Gastrocnemius medialis (tissue), 4 donors: ENCODE data around the gene HOXB1. TPM values are rescaled to one million over a fixed set of nuclear protein-coding genes. Genes with fewer than 3 reads are reported as not detected.

ENCODE experiments used
- ATAC-seq, 2 donors: fragments of 150-250 bp; one replicate each; pipeline ENCODE4 v1.9.1; 2016
- DNase-seq, 2 donors: peaks; one replicate each; pipeline ENCODE4 v3.0.0-alpha.2; 2019
- H3K27ac ChIP-seq, 4 donors: fragments of 200-600 bp; sonication (generic); 1 replicate in 1 of 4; 2 replicates in 3 of 4; pipeline ENCODE4 v1.5.1; 2016 to 2018; ENCODE audit warnings: mild to moderate bottlenecking in 2 of 4, moderate library complexity in 1 of 4
- H3K27me3 ChIP-seq, 3 donors: fragments of 200-600 bp; sonication (generic) in 2 of 3; 1 replicate in 1 of 3; 2 replicates in 2 of 3; pipeline versions ENCODE4 v1.5.1 to v1.6.0; 2016 to 2019; ENCODE audit warnings: mild to moderate bottlenecking in 1 of 3, moderate library complexity in 1 of 3
- H3K36me3 ChIP-seq, 2 donors: fragments of 200-600 bp; sonication (generic) in 1 of 2; one replicate each; pipeline ENCODE4 v1.5.1; 2017 to 2018
- H3K4me1 ChIP-seq, 2 donors: fragments of 200-600 bp; sonication (generic) in 1 of 2; one replicate each; pipeline ENCODE4 v1.5.1; 2016 to 2017; ENCODE audit warnings: mild to moderate bottlenecking in 2 of 2
- H3K4me3 ChIP-seq, 4 donors: fragments of 200-600 bp; sonication (generic) in 3 of 4; 1 replicate in 1 of 4; 2 replicates in 3 of 4; pipeline ENCODE4 v1.5.1; 2016 to 2019; ENCODE audit warnings: mild to moderate bottlenecking in 2 of 4
- H3K9me3 ChIP-seq, 3 donors: fragments of 200-600 bp; sonication (generic) in 2 of 3; 1 replicate in 1 of 3; 2 replicates in 2 of 3; pipeline ENCODE4 v1.5.1; 2016 to 2019
- POLR2A ChIP-seq, 2 donors: fragments of 450-650 bp; IDR thresholded peaks; one replicate each; pipeline ENCODE4 v1.6.1; 2017; ENCODE audit warnings: antibody characterized with exemption in 2 of 2, mild to moderate bottlenecking in 2 of 2, moderate library complexity in 2 of 2
- in situ Hi-C, 4 donors: fragments of 200-750 bp; cut with MboI; loops; one replicate each; pipeline versions ENCODE4 v1.15.0 to v1.8.0; 2017; ENCODE audit warnings: low sequenced_read_pairs in 4 of 4
- intact Hi-C: fragments of 100-400 bp; cut with DNase I; formaldehyde crosslinking; loops from one replicate; pipeline ENCODE4 v1.15.1; 2023; ENCODE audit warnings: low total_unique reads
- total RNA-seq, 4 donors: library from RNA; depleted of rRNA; stranded (reverse); fragments of >200 nt; gene quantifications; one replicate each; pipeline versions ENCODE4 v1.1.0 to v1.2.3, GENCODE V29; 2016
- TF ChIP-seq, protein P1 (sequence below), 5 experiments: fragments of 450-650 bp in 3 of 5; fragments of 200-600 bp in 2 of 5; sonication (generic) in 2 of 5; IDR thresholded peaks in 4 of 5; conservative IDR thresholded peaks in 1 of 5; 1 replicate in 4 of 5; 2 replicates in 1 of 5; pipeline ENCODE4 v1.5.1; 2016 to 2019; ENCODE audit warnings: antibody characterized with exemption in 5 of 5, mild to moderate bottlenecking in 3 of 5, moderate library complexity in 3 of 5

The HOXB1 gene
- total RNA-seq, 4 donors from 2014 or later, result not detected

DNA sequence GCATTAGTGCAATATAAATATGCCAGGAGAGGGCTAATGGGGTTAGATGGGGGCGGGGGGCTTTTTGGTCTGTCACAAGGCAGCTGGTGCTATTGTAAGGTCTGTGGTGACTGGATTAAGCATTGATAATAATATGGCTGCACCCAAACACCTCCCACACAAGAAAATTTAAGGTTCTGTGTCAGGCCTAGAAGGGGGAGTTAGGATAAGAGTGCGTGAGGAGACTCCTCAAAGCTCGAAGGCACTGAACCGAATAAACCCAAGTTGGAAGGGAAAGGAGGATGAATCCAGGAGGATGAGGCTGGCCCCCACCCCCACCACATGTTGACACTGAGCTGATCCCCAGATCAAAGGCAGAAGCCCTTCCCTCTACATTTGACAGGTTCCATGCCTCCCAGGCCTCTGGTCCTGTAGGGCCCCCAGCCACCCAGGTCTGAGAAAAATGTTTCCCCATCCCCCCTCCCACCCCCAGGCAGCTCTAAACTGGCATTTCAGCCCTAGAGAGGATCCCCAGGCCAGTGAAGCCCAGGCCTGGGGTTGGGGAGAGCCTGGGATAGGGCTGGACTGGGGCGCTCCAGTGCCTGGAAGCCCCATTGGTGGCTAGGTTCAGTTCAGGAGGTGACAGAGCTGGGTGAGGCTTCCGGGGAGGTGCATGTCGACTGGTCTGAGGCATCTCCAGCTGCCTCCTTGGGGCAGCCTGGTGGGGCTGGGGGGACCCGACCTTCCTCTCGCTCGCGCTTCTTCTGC lies 1.7 kb downstream of the HOXB1 start:
- H3K36me3 ChIP-seq, result no peaks in the 10 kb centered on the region
- H3K9me3 ChIP-seq, result no peaks in the 10 kb centered on the region
- H3K4me1 ChIP-seq, result no peaks in the 10 kb centered on the region
- intact Hi-C loops, result no loop called here
- ATAC-seq (no peak), DNase-seq (no peak)
- in situ Hi-C loops, result no loop called here
- peaks cover 10 to 13% (median 12%) of the 10 kb centered on the region in 3 donors for H3K27me3 ChIP-seq
- no peak for TF ChIP-seq POLR2A (IDR thresholded peaks at IDR 0.05)
- TF ChIP-seq, protein P1, sequence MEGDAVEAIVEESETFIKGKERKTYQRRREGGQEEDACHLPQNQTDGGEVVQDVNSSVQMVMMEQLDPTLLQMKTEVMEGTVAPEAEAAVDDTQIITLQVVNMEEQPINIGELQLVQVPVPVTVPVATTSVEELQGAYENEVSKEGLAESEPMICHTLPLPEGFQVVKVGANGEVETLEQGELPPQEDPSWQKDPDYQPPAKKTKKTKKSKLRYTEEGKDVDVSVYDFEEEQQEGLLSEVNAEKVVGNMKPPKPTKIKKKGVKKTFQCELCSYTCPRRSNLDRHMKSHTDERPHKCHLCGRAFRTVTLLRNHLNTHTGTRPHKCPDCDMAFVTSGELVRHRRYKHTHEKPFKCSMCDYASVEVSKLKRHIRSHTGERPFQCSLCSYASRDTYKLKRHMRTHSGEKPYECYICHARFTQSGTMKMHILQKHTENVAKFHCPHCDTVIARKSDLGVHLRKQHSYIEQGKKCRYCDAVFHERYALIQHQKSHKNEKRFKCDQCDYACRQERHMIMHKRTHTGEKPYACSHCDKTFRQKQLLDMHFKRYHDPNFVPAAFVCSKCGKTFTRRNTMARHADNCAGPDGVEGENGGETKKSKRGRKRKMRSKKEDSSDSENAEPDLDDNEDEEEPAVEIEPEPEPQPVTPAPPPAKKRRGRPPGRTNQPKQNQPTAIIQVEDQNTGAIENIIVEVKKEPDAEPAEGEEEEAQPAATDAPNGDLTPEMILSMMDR (IDR thresholded peaks at IDR 0.05 in 4 of 5, conservative IDR thresholded peaks at IDR 0.05 in 1 of 5), result no peak
- H3K4me3 ChIP-seq, result no peak overlapping the region
- H3K27ac ChIP-seq, result no peak overlapping the region

DNA sequence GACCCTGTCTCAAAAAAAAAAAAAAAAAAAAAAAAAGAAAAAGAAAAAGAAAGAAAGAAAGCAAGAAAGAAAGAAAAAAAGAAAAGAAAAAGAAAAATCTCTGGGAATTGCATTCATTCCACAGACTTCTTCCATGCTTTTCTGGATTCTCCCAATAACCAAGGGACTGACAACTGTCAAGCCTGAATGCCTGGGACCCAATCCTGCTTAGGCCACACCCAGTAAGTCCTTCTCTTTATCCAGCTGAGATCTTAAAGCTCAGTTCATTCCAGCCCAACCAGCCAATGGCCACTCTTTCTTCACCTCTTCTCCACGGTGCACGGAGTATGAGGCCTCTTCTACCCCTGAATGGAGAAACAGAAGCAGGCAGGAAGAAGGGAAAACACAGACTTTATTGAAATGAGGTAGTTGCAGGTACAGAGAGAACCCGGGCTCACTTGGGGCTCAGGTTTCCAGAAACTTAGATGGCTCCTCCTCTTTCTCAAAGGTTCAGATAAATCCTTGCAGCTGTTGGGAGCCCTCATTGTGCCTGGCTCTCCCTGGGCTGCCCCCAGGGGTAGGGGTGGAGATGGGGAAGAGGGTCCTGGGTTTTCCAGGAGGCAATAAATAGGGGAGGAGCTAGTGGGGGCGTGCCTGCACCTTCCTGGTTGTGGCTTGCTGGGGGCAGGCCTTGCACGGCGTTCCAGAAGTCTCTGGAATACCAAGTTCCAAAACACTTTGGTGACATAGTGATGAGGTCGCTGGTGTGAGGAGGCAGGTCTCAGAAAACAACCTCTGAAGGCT lies 2.5 kb downstream of the HOXB1 start:
- in situ Hi-C loops, result no loop called here
- ATAC-seq, result no peak
- Histone ChIP-seq H3K36me3 (no peaks in the 10 kb centered on the region), H3K4me3 (no peak overlapping the region), H3K27me3 (peaks cover 10 to 13% (median 12%) of the 10 kb centered on the region in 3 donors), H3K4me1 (no peaks in the 10 kb centered on the region), H3K9me3 (no peaks in the 10 kb centered on the region), H3K27ac (no peak overlapping the region)
- no peak for DNase-seq
- TF ChIP-seq, protein P1 (IDR thresholded peaks at IDR 0.05 in 4 of 5, conservative IDR thresholded peaks at IDR 0.05 in 1 of 5), result no peak
- TF ChIP-seq POLR2A (IDR thresholded peaks at IDR 0.05), result no peak
- intact Hi-C loops, result no loop called here

DNA sequence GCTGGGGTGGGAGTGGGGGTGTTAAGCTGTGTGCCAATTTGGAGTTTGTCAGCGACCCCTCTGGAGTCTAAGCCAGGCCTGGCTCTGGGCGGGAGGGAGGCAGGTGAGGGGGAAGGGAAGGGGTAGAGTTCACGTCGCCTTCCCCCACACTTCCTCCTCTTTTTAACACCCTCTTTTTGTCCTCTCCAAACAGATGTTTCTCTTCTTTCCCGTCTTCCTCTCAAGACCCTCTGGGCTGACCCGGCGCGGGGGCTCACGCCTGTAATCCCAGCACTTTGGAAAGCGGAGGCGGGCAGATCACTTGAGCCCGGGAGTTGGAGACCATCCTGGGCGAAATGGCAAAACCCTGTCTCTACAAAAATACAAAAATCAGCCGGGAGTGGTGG lies 3.3 kb downstream of the HOXB1 start:
- no peaks in the 10 kb centered on the region for H3K36me3 ChIP-seq
- no peak overlapping the region for H3K4me3 ChIP-seq
- H3K4me1 ChIP-seq, result no peaks in the 10 kb centered on the region
- no peak overlapping the region for H3K27ac ChIP-seq
- peaks cover 10 to 13% (median 12%) of the 10 kb centered on the region in 3 donors for H3K27me3 ChIP-seq
- ATAC-seq (no peak), DNase-seq (no peak)
- H3K9me3 ChIP-seq, result no peaks in the 10 kb centered on the region
- TF ChIP-seq, protein P1 (IDR thresholded peaks at IDR 0.05 in 4 of 5, conservative IDR thresholded peaks at IDR 0.05 in 1 of 5), result no peak
- TF ChIP-seq POLR2A (IDR thresholded peaks at IDR 0.05), result no peak
- in situ Hi-C loops, result no loop called here
- intact Hi-C loops, result no loop called here

- intact Hi-C loops, result no loop called here
- Histone ChIP-seq H3K27me3 (peaks cover 10 to 13% (median 12%) of the 10 kb centered on the region in 3 donors), H3K4me3 (peak overlapping the region in 1 of 4 donors; percentile 28), H3K36me3 (no peaks in the 10 kb centered on the region), H3K4me1 (no peaks in the 10 kb centered on the region), H3K27ac (no peak overlapping the region), H3K9me3 (no peaks in the 10 kb centered on the region)
- no peak for ATAC-seq
- in situ Hi-C loops, result no loop called here
- DNase-seq, result no peak
- TF ChIP-seq, protein P1 (IDR thresholded peaks at IDR 0.05 in 4 of 5, conservative IDR thresholded peaks at IDR 0.05 in 1 of 5), result no peak
- no peak for TF ChIP-seq POLR2A (IDR thresholded peaks at IDR 0.05)
Observed at GRCh38 chr17:48526608-48527546, 3.9 kb downstream of the HOXB1 start.
